HCT116 (cell line): ENCODE results near the gene TBXAS1. TPM values are rescaled to one million over a fixed set of nuclear protein-coding genes. Genes with fewer than 3 reads are reported as not detected.

Experiments
- ATAC-seq: fragments of 200-7000 bp; cut with Tn5 transposase; 2 replicates; pipeline ENCODE4 v1.9.1; 2020; ENCODE audit warnings: mild to moderate bottlenecking, moderate library complexity
- BruUV-seq: library from RNA; stranded (reverse); fragments of 400-500 nt; replicated peaks from 2 replicates; lab custom pipeline; 2021; lab: Mats Ljungman, UMichigan
- CTCF ChIA-PET: fragments of 300-600 bp; sonication (Branson Sonifier 250); formaldehyde crosslinking; loops from one replicate; lab custom pipeline; 2021; ENCODE audit warnings: antibody characterized with exemption; lab: Charles Lee
- POLR2A ChIA-PET: fragments of 300-600, 350-600 bp; sonication (Branson Sonifier 250); formaldehyde crosslinking; loops from one replicate; lab custom pipeline; 2021; ENCODE audit warnings: antibody characterized with exemption; lab: Charles Lee
- RAD21 ChIA-PET, 2 experiments: fragments of 300-600 bp; sonication (Branson Sonifier 250); formaldehyde crosslinking; loops; one replicate each; lab custom pipeline; 2023; ENCODE audit warnings: low total read pairs in 2 of 2; ENCODE audit not compliant: uncharacterized antibody in 2 of 2, unreplicated experiment in 2 of 2, low non-redundant PET in 1 of 2; lab: Charles Lee
- DNase-seq: peaks from one replicate; pipeline ENCODE4 v3.0.0-alpha.2; 2010; ENCODE audit warnings: low read depth, low spot score
- H2AFZ ChIP-seq: fragments of 200-600 bp; shearing (Covaris generic), sonication (generic); 2 replicates; pipeline ENCODE4 v1.6.1; 2017; ENCODE audit warnings: low read depth, mixed run types, mixed read lengths, antibody characterized with exemption, low read length; ENCODE audit not compliant: poor library complexity, severe bottlenecking
- H3K27ac ChIP-seq: 2 replicates; pipeline ENCODE4 v1.5.1; 2012; ENCODE audit warnings: low read depth, low read length
- H3K27me3 ChIP-seq: fragments of 200-600 bp; sonication (generic); 2 replicates; pipeline ENCODE4 v1.6.1; 2016; ENCODE audit warnings: mixed run types, low read length, mixed read lengths; ENCODE audit not compliant: insufficient read depth
- H3K36me3 ChIP-seq, 2 experiments: fragments of 200-500 bp in 1 of 2; fragments of 200-600 bp in 1 of 2; sonication (Bioruptor generic) in 1 of 2; sonication (generic) in 1 of 2; 2 replicates each; pipeline versions ENCODE4 v1.5.1 to v1.6.1; 2014 to 2016; ENCODE audit warnings: low read length in 2 of 2, inconsistent platforms in 1 of 2, mixed read lengths in 1 of 2, mixed run types in 1 of 2; ENCODE audit not compliant: insufficient read depth in 2 of 2, control insufficient read depth in 1 of 2
- H3K4me1 ChIP-seq, 2 experiments: fragments of 200-600 bp in 1 of 2; sonication (generic) in 1 of 2; 2 replicates each; pipeline versions ENCODE4 v1.5.1 to v1.6.1; 2012 to 2017; ENCODE audit warnings: low read length in 2 of 2, inconsistent platforms in 1 of 2, mild to moderate bottlenecking in 1 of 2, mixed read lengths in 1 of 2, mixed run types in 1 of 2, moderate library complexity in 1 of 2; ENCODE audit not compliant: insufficient read depth in 2 of 2, control insufficient read depth in 1 of 2
- H3K4me2 ChIP-seq: fragments of 200-600 bp; sonication (generic); 2 replicates; pipeline ENCODE4 v1.6.1; 2017; ENCODE audit warnings: mixed run types, low read length, mixed read lengths
- H3K4me3 ChIP-seq, 2 experiments: fragments of 200-600 bp in 1 of 2; sonication (generic) in 1 of 2; replicated peaks in 1 of 2; 2 replicates each; pipeline ENCODE4 v1.5.1; 2011 to 2016; ENCODE audit warnings: low read length in 2 of 2, control low read depth in 1 of 2, low read depth in 1 of 2, mild to moderate bottlenecking in 1 of 2, mixed read lengths in 1 of 2, mixed run types in 1 of 2
- H3K79me2 ChIP-seq: fragments of 200-600 bp; sonication (generic); 2 replicates; pipeline ENCODE4 v1.6.1; 2017; ENCODE audit warnings: mild to moderate bottlenecking, mixed run types, low read length, moderate library complexity, mixed read lengths; ENCODE audit not compliant: insufficient read depth
- H3K9ac ChIP-seq: fragments of 200-600 bp; sonication (generic); 2 replicates; pipeline ENCODE4 v1.6.1; 2016; ENCODE audit warnings: low read length, mixed read lengths
- H3K9me2 ChIP-seq: fragments of 200-600 bp; sonication (generic), shearing (Covaris generic); 2 replicates; pipeline ENCODE4 v1.6.1; 2017; ENCODE audit warnings: mixed run types, mild to moderate bottlenecking, moderate library complexity; ENCODE audit not compliant: insufficient read depth
- H3K9me3 ChIP-seq, 2 experiments: fragments of 200-500 bp in 1 of 2; fragments of 200-600 bp in 1 of 2; sonication (Bioruptor generic) in 1 of 2; sonication (generic) in 1 of 2; 2 replicates each; pipeline ENCODE4 v1.6.1; 2014 to 2017; ENCODE audit warnings: low read length in 2 of 2, mixed read lengths in 2 of 2, inconsistent platforms in 1 of 2, low read depth in 1 of 2, mild to moderate bottlenecking in 1 of 2, mixed run types in 1 of 2, moderate library complexity in 1 of 2; ENCODE audit not compliant: control insufficient read depth in 1 of 2, insufficient read depth in 1 of 2
- H4K20me1 ChIP-seq: fragments of 200-600 bp; sonication (generic), shearing (Covaris generic); 2 replicates; pipeline ENCODE4 v1.6.1; 2017; ENCODE audit warnings: mixed run types, mild to moderate bottlenecking, moderate library complexity; ENCODE audit not compliant: insufficient read depth
- CEBPB ChIP-seq: IDR thresholded peaks from 2 replicates; pipeline ENCODE4 v1.6.1; 2012; ENCODE audit warnings: low read depth
- EGR1 ChIP-seq: IDR thresholded peaks from 2 replicates; pipeline ENCODE4 v1.6.1; 2012; ENCODE audit warnings: low read depth
- ELF1 ChIP-seq: IDR thresholded peaks from 2 replicates; pipeline ENCODE4 v1.6.1; 2012; ENCODE audit warnings: low read depth, borderline replicate concordance
- EZH2 ChIP-seq: fragments of 200-600 bp; sonication (generic); IDR thresholded peaks from 2 replicates; pipeline ENCODE4 v1.6.1; 2017; ENCODE audit warnings: antibody characterized with exemption, mixed run types
- EZH2phosphoT487 ChIP-seq: fragments of 200-600 bp; IDR thresholded peaks from 2 replicates; pipeline ENCODE4 v1.6.1; 2018; ENCODE audit warnings: antibody characterized with exemption, borderline replicate concordance
- POLR2A ChIP-seq: IDR thresholded peaks from 2 replicates; pipeline ENCODE4 v1.7.0; 2011; ENCODE audit warnings: borderline replicate concordance; ENCODE audit not compliant: insufficient read depth, insufficient read length; ENCODE audit errors: extremely low read depth
- POLR2AphosphoS5 ChIP-seq: IDR thresholded peaks from 2 replicates; pipeline ENCODE4 v1.6.1; 2011; ENCODE audit warnings: mild to moderate bottlenecking, low read depth, low read length, moderate library complexity
- SIN3A ChIP-seq: IDR thresholded peaks from 2 replicates; pipeline ENCODE4 v1.6.1; 2012; ENCODE audit warnings: low read depth
- SP1 ChIP-seq: IDR thresholded peaks from 2 replicates; pipeline ENCODE4 v1.6.1; 2012; ENCODE audit warnings: low read depth
- TCF7L2 ChIP-seq: IDR thresholded peaks from 2 replicates; pipeline ENCODE4 v1.7.0; 2011; ENCODE audit warnings: borderline replicate concordance, inconsistent platforms; ENCODE audit not compliant: insufficient read depth, insufficient read length; ENCODE audit errors: extremely low read depth
- YY1 ChIP-seq: IDR thresholded peaks from 2 replicates; pipeline ENCODE4 v1.6.1; 2011; ENCODE audit warnings: low read length, low read depth, moderate library complexity, mild to moderate bottlenecking; ENCODE audit not compliant: insufficient replicate concordance; ENCODE audit errors: extremely low read depth
- ZNF274 ChIP-seq: fragments of 200-500 bp; sonication (Bioruptor generic); IDR thresholded peaks from 2 replicates; pipeline ENCODE4 v1.6.1; 2014; ENCODE audit warnings: mild to moderate bottlenecking, low read depth, low read length, inconsistent platforms
- intact Hi-C: fragments of 100-400 bp; cut with micrococcal nuclease; formaldehyde crosslinking; loops from 2 replicates; pipeline ENCODE4 v1.10.0; 2022
- total RNA-seq: library from RNA; stranded (reverse); gene quantifications from one replicate; pipeline ENCODE4 v1.2.1, GENCODE V29; 2021; ENCODE audit not compliant: unreplicated experiment
- TF ChIP-seq, protein P1 (sequence below), 3 experiments: fragments of 200-600 bp in 1 of 3; sonication (generic) in 1 of 3; IDR thresholded peaks in 2 of 3; conservative IDR thresholded peaks in 1 of 3; 2 replicates each; pipeline ENCODE4 v1.5.1; 2012 to 2017; ENCODE audit warnings: low read depth in 2 of 3, low read length in 2 of 3, antibody characterized with exemption in 1 of 3, borderline replicate concordance in 1 of 3, control low read depth in 1 of 3, mild to moderate bottlenecking in 1 of 3, mixed read lengths in 1 of 3, mixed run types in 1 of 3, moderate library complexity in 1 of 3; ENCODE audit not compliant: insufficient read depth in 1 of 3
- TF ChIP-seq, protein P2 (sequence below): IDR thresholded peaks from 2 replicates; pipeline ENCODE4 v1.6.1; 2012; ENCODE audit warnings: low read depth
- TF ChIP-seq, protein P3 (sequence below): IDR thresholded peaks from 2 replicates; pipeline ENCODE4 v1.6.1; 2012
- TF ChIP-seq, protein P4 (sequence below): IDR thresholded peaks from 2 replicates; pipeline ENCODE4 v1.6.1; 2012

The TBXAS1 gene
- total RNA-seq, 1 experiment from 2014 or later, result 1.4 TPM

DNA sequence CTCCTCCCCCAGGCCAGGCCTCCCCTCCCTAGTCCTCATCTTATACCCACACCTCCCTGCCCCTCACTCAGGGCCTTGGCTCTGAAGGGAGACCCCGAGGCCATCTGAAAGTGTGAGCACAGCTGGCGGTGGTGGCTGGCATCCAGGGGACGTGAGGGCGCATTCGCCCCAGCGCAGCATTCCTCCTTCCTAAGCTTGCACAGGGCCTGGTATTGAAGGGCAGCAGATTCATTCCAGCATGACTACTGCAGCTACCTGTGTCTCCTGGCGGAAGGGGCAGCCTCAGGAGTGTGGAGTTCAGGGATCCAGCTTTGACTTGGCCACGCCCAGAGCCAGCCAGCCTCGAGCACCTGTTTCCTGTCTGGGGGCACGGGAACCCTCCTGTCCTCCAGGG lies 161.1 kb downstream of the TBXAS1 start:
- Histone ChIP-seq H3K27ac (no peak overlapping the region), H3K9ac (no peak overlapping the region), H3K4me1 (peaks cover 0 to 18% of the 10 kb centered on the region in 2 experiments; a peak in 1 of 4 replicates), H3K9me3 (no peaks in the 10 kb centered on the region), H3K36me3 (no peaks in the 10 kb centered on the region), H3K4me2 (no peak overlapping the region), H4K20me1 (no peaks in the 10 kb centered on the region), H3K27me3 (no peaks in the 10 kb centered on the region), H3K9me2 (no peaks in the 10 kb centered on the region), H3K79me2 (no peaks in the 10 kb centered on the region), H2AFZ (no peak overlapping the region), H3K4me3 (no peak overlapping the region)
- BruUV-seq, result no TSS peak
- ATAC-seq (no peak), DNase-seq (no peak)
- RAD21 ChIA-PET, result no interaction called here
- intact Hi-C loops, result no loop called here
- POLR2A ChIA-PET, result no interaction called here
- CTCF ChIA-PET, result no interaction called here
- TF ChIP-seq TCF7L2 (no peak), SP1 (no peak), EZH2 (no peak), SIN3A (no peak), CEBPB (no peak), EZH2phosphoT487 (no peak), POLR2AphosphoS5 (no peak), YY1 (no peak), EGR1 (no peak), ZNF274 (no peak), ELF1 (no peak), POLR2A (no peak)
- TF ChIP-seq, protein P1, sequence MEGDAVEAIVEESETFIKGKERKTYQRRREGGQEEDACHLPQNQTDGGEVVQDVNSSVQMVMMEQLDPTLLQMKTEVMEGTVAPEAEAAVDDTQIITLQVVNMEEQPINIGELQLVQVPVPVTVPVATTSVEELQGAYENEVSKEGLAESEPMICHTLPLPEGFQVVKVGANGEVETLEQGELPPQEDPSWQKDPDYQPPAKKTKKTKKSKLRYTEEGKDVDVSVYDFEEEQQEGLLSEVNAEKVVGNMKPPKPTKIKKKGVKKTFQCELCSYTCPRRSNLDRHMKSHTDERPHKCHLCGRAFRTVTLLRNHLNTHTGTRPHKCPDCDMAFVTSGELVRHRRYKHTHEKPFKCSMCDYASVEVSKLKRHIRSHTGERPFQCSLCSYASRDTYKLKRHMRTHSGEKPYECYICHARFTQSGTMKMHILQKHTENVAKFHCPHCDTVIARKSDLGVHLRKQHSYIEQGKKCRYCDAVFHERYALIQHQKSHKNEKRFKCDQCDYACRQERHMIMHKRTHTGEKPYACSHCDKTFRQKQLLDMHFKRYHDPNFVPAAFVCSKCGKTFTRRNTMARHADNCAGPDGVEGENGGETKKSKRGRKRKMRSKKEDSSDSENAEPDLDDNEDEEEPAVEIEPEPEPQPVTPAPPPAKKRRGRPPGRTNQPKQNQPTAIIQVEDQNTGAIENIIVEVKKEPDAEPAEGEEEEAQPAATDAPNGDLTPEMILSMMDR (IDR thresholded peaks at IDR 0.05 in 2 of 3, conservative IDR thresholded peaks at IDR 0.05 in 1 of 3; ENCODE audit: borderline replicate concordance in 1 of 3, insufficient read depth in 1 of 3, low read depth in 2 of 3, low read length in 2 of 3), result no peak
- TF ChIP-seq, protein P2, sequence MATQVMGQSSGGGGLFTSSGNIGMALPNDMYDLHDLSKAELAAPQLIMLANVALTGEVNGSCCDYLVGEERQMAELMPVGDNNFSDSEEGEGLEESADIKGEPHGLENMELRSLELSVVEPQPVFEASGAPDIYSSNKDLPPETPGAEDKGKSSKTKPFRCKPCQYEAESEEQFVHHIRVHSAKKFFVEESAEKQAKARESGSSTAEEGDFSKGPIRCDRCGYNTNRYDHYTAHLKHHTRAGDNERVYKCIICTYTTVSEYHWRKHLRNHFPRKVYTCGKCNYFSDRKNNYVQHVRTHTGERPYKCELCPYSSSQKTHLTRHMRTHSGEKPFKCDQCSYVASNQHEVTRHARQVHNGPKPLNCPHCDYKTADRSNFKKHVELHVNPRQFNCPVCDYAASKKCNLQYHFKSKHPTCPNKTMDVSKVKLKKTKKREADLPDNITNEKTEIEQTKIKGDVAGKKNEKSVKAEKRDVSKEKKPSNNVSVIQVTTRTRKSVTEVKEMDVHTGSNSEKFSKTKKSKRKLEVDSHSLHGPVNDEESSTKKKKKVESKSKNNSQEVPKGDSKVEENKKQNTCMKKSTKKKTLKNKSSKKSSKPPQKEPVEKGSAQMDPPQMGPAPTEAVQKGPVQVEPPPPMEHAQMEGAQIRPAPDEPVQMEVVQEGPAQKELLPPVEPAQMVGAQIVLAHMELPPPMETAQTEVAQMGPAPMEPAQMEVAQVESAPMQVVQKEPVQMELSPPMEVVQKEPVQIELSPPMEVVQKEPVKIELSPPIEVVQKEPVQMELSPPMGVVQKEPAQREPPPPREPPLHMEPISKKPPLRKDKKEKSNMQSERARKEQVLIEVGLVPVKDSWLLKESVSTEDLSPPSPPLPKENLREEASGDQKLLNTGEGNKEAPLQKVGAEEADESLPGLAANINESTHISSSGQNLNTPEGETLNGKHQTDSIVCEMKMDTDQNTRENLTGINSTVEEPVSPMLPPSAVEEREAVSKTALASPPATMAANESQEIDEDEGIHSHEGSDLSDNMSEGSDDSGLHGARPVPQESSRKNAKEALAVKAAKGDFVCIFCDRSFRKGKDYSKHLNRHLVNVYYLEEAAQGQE, result no peak
- TF ChIP-seq, protein P3, sequence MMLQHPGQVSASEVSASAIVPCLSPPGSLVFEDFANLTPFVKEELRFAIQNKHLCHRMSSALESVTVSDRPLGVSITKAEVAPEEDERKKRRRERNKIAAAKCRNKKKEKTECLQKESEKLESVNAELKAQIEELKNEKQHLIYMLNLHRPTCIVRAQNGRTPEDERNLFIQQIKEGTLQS, result no peak
- TF ChIP-seq, protein P4, sequence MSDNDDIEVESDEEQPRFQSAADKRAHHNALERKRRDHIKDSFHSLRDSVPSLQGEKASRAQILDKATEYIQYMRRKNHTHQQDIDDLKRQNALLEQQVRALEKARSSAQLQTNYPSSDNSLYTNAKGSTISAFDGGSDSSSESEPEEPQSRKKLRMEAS, result no peak
